A549 (cell line): ENCODE data around the gene ICOSLG.

ENCODE experiments used
- BHLHE40 ChIP-seq: IDR thresholded peaks from 2 replicates; pipeline ENCODE4 v1.6.1; 2012; ENCODE audit warnings: low read depth, low read length, inconsistent platforms
- E2F6 ChIP-seq: IDR thresholded peaks from 2 replicates; pipeline ENCODE4 v1.6.1; 2012; ENCODE audit warnings: low read depth, borderline replicate concordance
- EP300 ChIP-seq, 2 experiments: fragments of >200 bp; sonication (Bioruptor Twin); formaldehyde crosslinking; IDR thresholded peaks; 2 replicates in 1 of 2; 3 replicates in 1 of 2; pipeline ENCODE4 v1.6.1; 2016 to 2017
- JUNB ChIP-seq: fragments of >200 bp; sonication (Bioruptor Twin); formaldehyde crosslinking; IDR thresholded peaks from 2 replicates; pipeline ENCODE4 v1.6.1; 2016
- POLR2A ChIP-seq: IDR thresholded peaks from 2 replicates; pipeline ENCODE4 v1.6.1; 2012; ENCODE audit warnings: mild to moderate bottlenecking, low read length
- TF ChIP-seq, protein P1 (sequence below): fragments of >200 bp; sonication (Bioruptor Twin); formaldehyde crosslinking; IDR thresholded peaks from 3 replicates; pipeline ENCODE4 v1.5.1; 2016
- TF ChIP-seq, protein P2 (sequence below): IDR thresholded peaks from 2 replicates; pipeline ENCODE4 v1.6.1; 2012
- TF ChIP-seq, protein P3 (sequence below): fragments of 250-450 bp; sonication (Bioruptor Pico); IDR thresholded peaks from 2 replicates; pipeline ENCODE4 v1.5.0; 2020; ENCODE audit warnings: low read depth, mild to moderate bottlenecking, moderate library complexity

- TF ChIP-seq, protein P1, sequence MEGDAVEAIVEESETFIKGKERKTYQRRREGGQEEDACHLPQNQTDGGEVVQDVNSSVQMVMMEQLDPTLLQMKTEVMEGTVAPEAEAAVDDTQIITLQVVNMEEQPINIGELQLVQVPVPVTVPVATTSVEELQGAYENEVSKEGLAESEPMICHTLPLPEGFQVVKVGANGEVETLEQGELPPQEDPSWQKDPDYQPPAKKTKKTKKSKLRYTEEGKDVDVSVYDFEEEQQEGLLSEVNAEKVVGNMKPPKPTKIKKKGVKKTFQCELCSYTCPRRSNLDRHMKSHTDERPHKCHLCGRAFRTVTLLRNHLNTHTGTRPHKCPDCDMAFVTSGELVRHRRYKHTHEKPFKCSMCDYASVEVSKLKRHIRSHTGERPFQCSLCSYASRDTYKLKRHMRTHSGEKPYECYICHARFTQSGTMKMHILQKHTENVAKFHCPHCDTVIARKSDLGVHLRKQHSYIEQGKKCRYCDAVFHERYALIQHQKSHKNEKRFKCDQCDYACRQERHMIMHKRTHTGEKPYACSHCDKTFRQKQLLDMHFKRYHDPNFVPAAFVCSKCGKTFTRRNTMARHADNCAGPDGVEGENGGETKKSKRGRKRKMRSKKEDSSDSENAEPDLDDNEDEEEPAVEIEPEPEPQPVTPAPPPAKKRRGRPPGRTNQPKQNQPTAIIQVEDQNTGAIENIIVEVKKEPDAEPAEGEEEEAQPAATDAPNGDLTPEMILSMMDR, result no peak
- TF ChIP-seq BHLHE40 (no peak), JUNB (no peak), E2F6 (no peak), EP300 (IDR thresholded peaks at IDR 0.05) (no peak), POLR2A (no peak)
- TF ChIP-seq, protein P2, sequence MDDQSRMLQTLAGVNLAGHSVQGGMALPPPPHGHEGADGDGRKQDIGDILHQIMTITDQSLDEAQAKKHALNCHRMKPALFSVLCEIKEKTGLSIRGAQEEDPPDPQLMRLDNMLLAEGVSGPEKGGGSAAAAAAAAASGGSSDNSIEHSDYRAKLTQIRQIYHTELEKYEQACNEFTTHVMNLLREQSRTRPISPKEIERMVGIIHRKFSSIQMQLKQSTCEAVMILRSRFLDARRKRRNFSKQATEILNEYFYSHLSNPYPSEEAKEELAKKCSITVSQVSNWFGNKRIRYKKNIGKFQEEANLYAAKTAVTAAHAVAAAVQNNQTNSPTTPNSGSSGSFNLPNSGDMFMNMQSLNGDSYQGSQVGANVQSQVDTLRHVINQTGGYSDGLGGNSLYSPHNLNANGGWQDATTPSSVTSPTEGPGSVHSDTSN, result no peak
- TF ChIP-seq, protein P3, sequence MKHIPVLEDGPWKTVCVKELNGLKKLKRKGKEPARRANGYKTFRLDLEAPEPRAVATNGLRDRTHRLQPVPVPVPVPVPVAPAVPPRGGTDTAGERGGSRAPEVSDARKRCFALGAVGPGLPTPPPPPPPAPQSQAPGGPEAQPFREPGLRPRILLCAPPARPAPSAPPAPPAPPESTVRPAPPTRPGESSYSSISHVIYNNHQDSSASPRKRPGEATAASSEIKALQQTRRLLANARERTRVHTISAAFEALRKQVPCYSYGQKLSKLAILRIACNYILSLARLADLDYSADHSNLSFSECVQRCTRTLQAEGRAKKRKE, result no peak
Observed at GRCh38 chr21:44259082-44259705, 18.5 kb upstream of the ICOSLG start.
